ENCODE results near the gene CD99. TPM values are rescaled to one million over a fixed set of nuclear protein-coding genes. Genes with fewer than 3 reads are reported as not detected.

The CD99 gene
- total and polyA plus RNA-seq, 2 donors (not counting 1 experiment from before 2014, with no cell fraction given) = 177 to 551 TPM

DNA sequence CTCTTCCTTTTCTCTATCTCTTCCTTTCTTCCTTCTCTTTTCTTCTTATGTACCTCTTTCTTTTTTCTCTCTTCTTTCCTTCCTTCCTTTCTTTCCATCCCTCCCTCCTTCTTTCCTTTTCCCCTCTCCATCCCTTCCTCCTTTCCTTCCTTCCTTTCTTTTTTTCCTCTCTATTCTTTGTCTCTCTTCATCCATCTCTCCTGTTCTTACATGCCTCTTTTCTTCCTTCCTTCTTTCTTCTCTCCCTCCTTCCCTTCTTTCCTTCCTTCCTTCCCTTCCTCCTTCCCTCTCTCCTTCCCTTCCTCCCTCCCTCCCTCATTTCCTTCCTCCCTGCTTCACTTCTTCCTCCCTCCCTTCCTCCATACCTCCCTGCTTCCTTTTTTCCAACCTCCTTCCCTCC is 41.6 kb downstream of the CD99 start:
- no peaks in the 10 kb centered on the region for H3K27me3 ChIP-seq (ENCODE audit: control insufficient read depth, insufficient read depth, low read length)
- no peak for TF ChIP-seq EZH2 (IDR thresholded peaks at IDR 0.05; ENCODE audit: low read length, missing control alignments)
- TF ChIP-seq, protein P1, sequence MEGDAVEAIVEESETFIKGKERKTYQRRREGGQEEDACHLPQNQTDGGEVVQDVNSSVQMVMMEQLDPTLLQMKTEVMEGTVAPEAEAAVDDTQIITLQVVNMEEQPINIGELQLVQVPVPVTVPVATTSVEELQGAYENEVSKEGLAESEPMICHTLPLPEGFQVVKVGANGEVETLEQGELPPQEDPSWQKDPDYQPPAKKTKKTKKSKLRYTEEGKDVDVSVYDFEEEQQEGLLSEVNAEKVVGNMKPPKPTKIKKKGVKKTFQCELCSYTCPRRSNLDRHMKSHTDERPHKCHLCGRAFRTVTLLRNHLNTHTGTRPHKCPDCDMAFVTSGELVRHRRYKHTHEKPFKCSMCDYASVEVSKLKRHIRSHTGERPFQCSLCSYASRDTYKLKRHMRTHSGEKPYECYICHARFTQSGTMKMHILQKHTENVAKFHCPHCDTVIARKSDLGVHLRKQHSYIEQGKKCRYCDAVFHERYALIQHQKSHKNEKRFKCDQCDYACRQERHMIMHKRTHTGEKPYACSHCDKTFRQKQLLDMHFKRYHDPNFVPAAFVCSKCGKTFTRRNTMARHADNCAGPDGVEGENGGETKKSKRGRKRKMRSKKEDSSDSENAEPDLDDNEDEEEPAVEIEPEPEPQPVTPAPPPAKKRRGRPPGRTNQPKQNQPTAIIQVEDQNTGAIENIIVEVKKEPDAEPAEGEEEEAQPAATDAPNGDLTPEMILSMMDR (conservative IDR thresholded peaks at IDR 0.05 in 1 of 2, IDR thresholded peaks at IDR 0.05 in 1 of 2; ENCODE audit: low read depth in 1 of 2, low read length in 2 of 2) = no peak
- H3K9me3 ChIP-seq (ENCODE audit: control insufficient read depth, insufficient read depth, low read depth, low read length) = no peaks in the 10 kb centered on the region
- H3K4me3 ChIP-seq (replicated peaks in 1 of 4; ENCODE audit: control extremely low read depth in 1 of 4, insufficient read depth in 1 of 4, low read depth in 3 of 4, low read length in 4 of 4) = no peak overlapping the region
- H3K4me2 ChIP-seq (ENCODE audit: extremely low read depth, insufficient read depth, low read length) = no peak overlapping the region
- no peaks in the 10 kb centered on the region for H3K4me1 ChIP-seq (ENCODE audit: control insufficient read depth, extremely low read depth, insufficient read depth, low read length)
- no peaks in the 10 kb centered on the region for H4K20me1 ChIP-seq (ENCODE audit: control insufficient read depth, extremely low read depth, insufficient read depth, low read length)
- H3K79me2 ChIP-seq (ENCODE audit: control insufficient read depth, insufficient read depth, low read length) = no peaks in the 10 kb centered on the region
- no peak overlapping the region for H2AFZ ChIP-seq (ENCODE audit: low read length)
- peaks cover 12% of the 10 kb centered on the region for H3K36me3 ChIP-seq (ENCODE audit: control insufficient read depth, insufficient read depth, low read length)
- DNase-seq (ENCODE audit: low read depth in 2 of 2) = no peak
- no peak overlapping the region for H3K27ac ChIP-seq (ENCODE audit: insufficient read depth, low read length)
- H3K9ac ChIP-seq (ENCODE audit: insufficient read depth, low read length) = no peak overlapping the region

DNA sequence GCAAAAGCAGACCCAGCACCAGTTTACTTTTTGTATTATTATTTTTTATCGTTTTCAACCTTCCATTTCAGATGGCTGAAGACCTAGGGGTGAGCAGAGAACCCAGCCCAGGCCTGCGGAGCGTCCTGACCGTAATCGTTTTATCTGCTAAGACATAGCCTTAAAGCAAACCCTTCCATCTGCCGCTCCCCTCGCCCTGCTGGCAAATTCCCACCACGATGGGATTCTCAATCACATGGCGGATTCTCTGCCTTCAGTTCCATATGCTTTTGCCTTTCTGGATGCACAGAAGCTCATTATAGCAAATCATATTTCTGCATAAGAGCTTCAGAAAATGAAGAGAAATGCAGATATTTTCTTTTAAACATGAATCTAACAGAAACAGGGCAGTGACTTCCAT is 42.2 kb downstream of the CD99 start:
- no peaks in the 10 kb centered on the region for H3K27me3 ChIP-seq (ENCODE audit: control insufficient read depth, insufficient read depth, low read length)
- peaks cover 11% of the 10 kb centered on the region for H3K36me3 ChIP-seq (ENCODE audit: control insufficient read depth, insufficient read depth, low read length)
- no peak overlapping the region for H3K9ac ChIP-seq (ENCODE audit: insufficient read depth, low read length)
- H3K4me3 ChIP-seq (replicated peaks in 1 of 4; ENCODE audit: control extremely low read depth in 1 of 4, insufficient read depth in 1 of 4, low read depth in 3 of 4, low read length in 4 of 4) = no peak overlapping the region
- no peak for DNase-seq (ENCODE audit: low read depth in 2 of 2)
- H3K9me3 ChIP-seq (ENCODE audit: control insufficient read depth, insufficient read depth, low read depth, low read length) = no peaks in the 10 kb centered on the region
- no peaks in the 10 kb centered on the region for H4K20me1 ChIP-seq (ENCODE audit: control insufficient read depth, extremely low read depth, insufficient read depth, low read length)
- no peak overlapping the region for H2AFZ ChIP-seq (ENCODE audit: low read length)
- H3K27ac ChIP-seq (ENCODE audit: insufficient read depth, low read length) = no peak overlapping the region
- no peak overlapping the region for H3K4me2 ChIP-seq (ENCODE audit: extremely low read depth, insufficient read depth, low read length)
- no peaks in the 10 kb centered on the region for H3K4me1 ChIP-seq (ENCODE audit: control insufficient read depth, extremely low read depth, insufficient read depth, low read length)
- TF ChIP-seq, protein P1 (conservative IDR thresholded peaks at IDR 0.05 in 1 of 2, IDR thresholded peaks at IDR 0.05 in 1 of 2; ENCODE audit: low read depth in 1 of 2, low read length in 2 of 2) = no peak
- no peak for TF ChIP-seq EZH2 (IDR thresholded peaks at IDR 0.05; ENCODE audit: low read length, missing control alignments)
- H3K79me2 ChIP-seq (ENCODE audit: control insufficient read depth, insufficient read depth, low read length) = no peaks in the 10 kb centered on the region

DNA sequence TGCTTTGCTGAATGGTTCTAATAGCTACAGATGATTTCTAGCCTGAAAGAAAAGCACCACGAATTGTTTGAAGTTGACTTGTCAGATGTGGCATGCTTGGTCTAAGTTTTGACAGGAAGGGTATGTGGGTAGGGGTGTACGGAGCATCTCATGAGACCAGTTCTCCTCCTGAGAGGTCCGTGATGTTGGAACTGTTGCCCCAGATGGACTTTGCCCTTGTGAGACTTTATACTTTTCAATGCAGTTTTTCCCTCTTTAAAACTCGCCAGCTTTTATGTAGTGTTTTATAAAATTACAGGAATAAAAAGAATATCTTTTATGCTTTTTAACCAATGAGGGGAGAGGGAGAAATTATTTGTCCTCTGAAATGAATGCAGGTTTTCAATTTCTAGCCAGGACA is 44.2 kb downstream of the CD99 start:
- H3K4me3 ChIP-seq (replicated peaks in 1 of 4; ENCODE audit: control extremely low read depth in 1 of 4, insufficient read depth in 1 of 4, low read depth in 3 of 4, low read length in 4 of 4) = no peak overlapping the region
- H3K9ac ChIP-seq (ENCODE audit: insufficient read depth, low read length) = no peak overlapping the region
- no peaks in the 10 kb centered on the region for H3K27me3 ChIP-seq (ENCODE audit: control insufficient read depth, insufficient read depth, low read length)
- no peak overlapping the region for H3K4me2 ChIP-seq (ENCODE audit: extremely low read depth, insufficient read depth, low read length)
- H3K9me3 ChIP-seq (ENCODE audit: control insufficient read depth, insufficient read depth, low read depth, low read length) = no peaks in the 10 kb centered on the region
- no peak for DNase-seq (ENCODE audit: low read depth in 2 of 2)
- no peaks in the 10 kb centered on the region for H4K20me1 ChIP-seq (ENCODE audit: control insufficient read depth, extremely low read depth, insufficient read depth, low read length)
- H3K4me1 ChIP-seq (ENCODE audit: control insufficient read depth, extremely low read depth, insufficient read depth, low read length) = no peaks in the 10 kb centered on the region
- TF ChIP-seq EZH2 (IDR thresholded peaks at IDR 0.05; ENCODE audit: low read length, missing control alignments) = no peak
- TF ChIP-seq, protein P1 (conservative IDR thresholded peaks at IDR 0.05 in 1 of 2, IDR thresholded peaks at IDR 0.05 in 1 of 2; ENCODE audit: low read depth in 1 of 2, low read length in 2 of 2) = no peak
- peaks cover 10% of the 10 kb centered on the region for H3K36me3 ChIP-seq (ENCODE audit: control insufficient read depth, insufficient read depth, low read length)
- no peaks in the 10 kb centered on the region for H3K79me2 ChIP-seq (ENCODE audit: control insufficient read depth, insufficient read depth, low read length)
- no peak overlapping the region for H3K27ac ChIP-seq (ENCODE audit: insufficient read depth, low read length)
- H2AFZ ChIP-seq (ENCODE audit: low read length) = no peak overlapping the region

Data from fibroblast of lung (primary cell).